HEK293 (cell line): ENCODE data around the gene OR2K2.

Experiments used
- CTCF ChIA-PET: fragments of 350-600 bp; formaldehyde crosslinking; extraction: SDS; loops from one replicate; lab custom pipeline; 2021; ENCODE audit warnings: antibody characterized with exemption; lab: Yijun Ruan, JAX
- POLR2A ChIA-PET: fragments of 300-600 bp; formaldehyde crosslinking; extraction: SDS; loops from one replicate; lab custom pipeline; 2020; ENCODE audit warnings: antibody characterized with exemption, inconsistent platforms; lab: Yijun Ruan, JAX
- H3K27ac ChIP-seq: fragments of 200-500 bp; sonication (Bioruptor generic); 2 replicates; pipeline ENCODE4 v1.5.1; 2014; ENCODE audit warnings: low read depth, low read length, control low read depth, inconsistent platforms; ENCODE audit errors: extremely low read depth
- H3K36me3 ChIP-seq, 2 experiments: fragments of 200-500 bp in 1 of 2; sonication (Bioruptor generic) in 1 of 2; 1 replicate in 1 of 2; 2 replicates in 1 of 2; pipeline ENCODE4 v1.5.1; 2014 to 2017; ENCODE audit warnings: inconsistent platforms in 2 of 2, low read length in 2 of 2; ENCODE audit not compliant: control insufficient read depth in 2 of 2, insufficient read depth in 1 of 2
- H3K4me1 ChIP-seq: fragments of 200-500 bp; sonication (Bioruptor generic); 2 replicates; pipeline ENCODE4 v1.5.1; 2014; ENCODE audit warnings: mild to moderate bottlenecking, low read length, inconsistent platforms; ENCODE audit not compliant: control insufficient read depth, insufficient read depth
- H3K4me3 ChIP-seq: 2 replicates; pipeline ENCODE4 v1.5.1; 2011; ENCODE audit warnings: low read depth, mild to moderate bottlenecking, control low read depth, low read length, moderate library complexity
- H3K9me3 ChIP-seq: fragments of 200-500 bp; sonication (Bioruptor generic); 2 replicates; pipeline ENCODE4 v1.5.1; 2014; ENCODE audit warnings: low read depth, low read length, inconsistent platforms; ENCODE audit not compliant: control insufficient read depth, insufficient read depth
- EGR2 ChIP-seq: fragments of 450-650 bp; formaldehyde crosslinking; IDR thresholded peaks from 2 replicates; pipeline ENCODE4 v1.5.1; 2016; ENCODE audit warnings: low read depth, missing biosample characterization, missing genetic modification characterization
- KLF16 ChIP-seq: fragments of 450-650 bp; formaldehyde crosslinking; IDR thresholded peaks from 2 replicates; pipeline ENCODE4 v1.5.1; 2017; ENCODE audit warnings: missing biosample characterization, missing genetic modification characterization
- MEIS1 ChIP-seq: sonication (generic); formaldehyde crosslinking; IDR thresholded peaks from 2 replicates; pipeline ENCODE4 v1.8.1; 2022; ENCODE audit warnings: missing genetic modification reagents, mild to moderate bottlenecking, borderline replicate concordance
- SCRT1 ChIP-seq: fragments of 450-650 bp; formaldehyde crosslinking; IDR thresholded peaks from 2 replicates; pipeline ENCODE4 v1.5.1; 2016; ENCODE audit warnings: missing biosample characterization, missing genetic modification characterization, borderline replicate concordance
- TRIM28 ChIP-seq: IDR thresholded peaks from 2 replicates; pipeline ENCODE4 v1.6.1; 2011; ENCODE audit warnings: low read length, control low read depth, borderline replicate concordance
- ZFP37 ChIP-seq: fragments of 450-650 bp; formaldehyde crosslinking; IDR thresholded peaks from 2 replicates; pipeline ENCODE4 v1.5.1; 2016; ENCODE audit warnings: missing biosample characterization, missing genetic modification characterization
- ZNF112 ChIP-seq: fragments of 450-650 bp; formaldehyde crosslinking; IDR thresholded peaks from 2 replicates; pipeline ENCODE4 v1.5.0; 2017; ENCODE audit warnings: missing biosample characterization, missing genetic modification characterization
- ZNF114 ChIP-seq: fragments of 450-650 bp; formaldehyde crosslinking; IDR thresholded peaks from 2 replicates; pipeline ENCODE4 v1.5.0; 2017; ENCODE audit warnings: missing biosample characterization, missing genetic modification characterization
- ZNF133 ChIP-seq: fragments of 450-650 bp; formaldehyde crosslinking; IDR thresholded peaks from 2 replicates; pipeline ENCODE4 v1.5.1; 2016; ENCODE audit warnings: missing biosample characterization, missing genetic modification characterization
- ZNF2 ChIP-seq: fragments of 450-650 bp; formaldehyde crosslinking; IDR thresholded peaks from 2 replicates; pipeline ENCODE4 v1.5.1; 2016; ENCODE audit warnings: missing biosample characterization, missing genetic modification characterization
- ZNF501 ChIP-seq: fragments of 450-650 bp; formaldehyde crosslinking; IDR thresholded peaks from 2 replicates; pipeline ENCODE4 v1.5.1; 2016; ENCODE audit warnings: missing biosample characterization, missing genetic modification characterization
- ZNF530 ChIP-seq: fragments of 450-650 bp; formaldehyde crosslinking; IDR thresholded peaks from 2 replicates; pipeline ENCODE4 v1.5.1; 2016; ENCODE audit warnings: low read depth, missing biosample characterization, missing genetic modification characterization
- ZNF549 ChIP-seq: fragments of 450-650 bp; IDR thresholded peaks from 2 replicates; pipeline ENCODE4 v1.5.1; 2018; ENCODE audit warnings: missing biosample characterization, missing genetic modification characterization, mild to moderate bottlenecking, inconsistent platforms, moderate library complexity
- ZNF707 ChIP-seq: fragments of 450-650 bp; formaldehyde crosslinking; IDR thresholded peaks from 2 replicates; pipeline ENCODE4 v1.5.1; 2016; ENCODE audit warnings: missing biosample characterization, missing genetic modification characterization
- TF ChIP-seq, protein P1 (sequence below): fragments of 450-650 bp; formaldehyde crosslinking; IDR thresholded peaks from 2 replicates; pipeline ENCODE4 v1.5.1; 2016; ENCODE audit warnings: missing biosample characterization, missing genetic modification characterization
- TF ChIP-seq, protein P2 (sequence below): fragments of 450-650 bp; formaldehyde crosslinking; IDR thresholded peaks from 2 replicates; pipeline ENCODE4 v1.5.1; 2016; ENCODE audit warnings: missing biosample characterization, missing genetic modification characterization
- TF ChIP-seq, protein P3 (sequence below): fragments of 450-650 bp; formaldehyde crosslinking; IDR thresholded peaks from 2 replicates; pipeline ENCODE4 v1.5.1; 2016; ENCODE audit warnings: missing biosample characterization, missing genetic modification characterization, low read depth
- TF ChIP-seq, protein P4 (sequence below): fragments of 450-650 bp; formaldehyde crosslinking; IDR thresholded peaks from 2 replicates; pipeline ENCODE4 v1.5.1; 2016; ENCODE audit warnings: missing biosample characterization, missing genetic modification characterization
- TF ChIP-seq, protein P5 (sequence below): fragments of 450-650 bp; formaldehyde crosslinking; IDR thresholded peaks from 2 replicates; pipeline ENCODE4 v1.5.1; 2016; ENCODE audit warnings: missing biosample characterization, missing genetic modification characterization

OR2K2 gene

DNA sequence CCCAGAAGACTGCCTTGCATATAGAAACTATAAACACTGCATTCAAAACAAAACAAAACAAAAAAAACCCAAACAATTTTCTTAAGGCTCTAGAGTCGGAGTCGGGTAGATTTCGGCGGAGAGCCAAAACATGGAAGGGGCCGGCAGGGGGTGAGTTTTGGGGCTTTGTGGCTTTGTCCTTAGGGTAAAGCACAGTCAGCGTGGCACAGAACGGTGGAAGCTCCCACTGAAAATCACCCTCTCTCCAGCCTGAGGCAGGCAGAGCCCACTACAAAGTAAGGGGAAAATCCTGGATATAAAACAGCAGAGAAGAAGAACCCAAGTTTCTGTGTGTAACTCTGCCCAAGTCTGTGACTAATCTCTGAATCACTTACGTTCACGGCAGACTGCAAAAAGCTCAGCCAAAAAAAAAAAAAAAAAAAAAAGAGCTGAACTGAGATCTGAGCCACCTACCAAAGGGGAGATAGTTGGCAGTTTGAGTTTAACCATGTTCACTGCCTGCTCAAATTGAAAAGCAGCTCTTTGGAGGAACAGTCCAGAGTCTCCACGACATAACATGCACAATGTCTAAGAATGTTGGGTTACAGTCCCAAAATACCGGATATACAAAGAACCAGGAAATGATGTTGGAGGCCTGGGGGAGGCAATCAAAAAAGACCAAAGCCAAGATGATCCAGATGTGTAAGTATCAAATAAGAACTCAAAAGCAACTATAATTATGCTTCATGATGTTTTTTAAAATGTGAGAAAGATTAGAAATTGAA is 26.6 kb upstream of the OR2K2 start (continued):
- TF ChIP-seq, protein P1, sequence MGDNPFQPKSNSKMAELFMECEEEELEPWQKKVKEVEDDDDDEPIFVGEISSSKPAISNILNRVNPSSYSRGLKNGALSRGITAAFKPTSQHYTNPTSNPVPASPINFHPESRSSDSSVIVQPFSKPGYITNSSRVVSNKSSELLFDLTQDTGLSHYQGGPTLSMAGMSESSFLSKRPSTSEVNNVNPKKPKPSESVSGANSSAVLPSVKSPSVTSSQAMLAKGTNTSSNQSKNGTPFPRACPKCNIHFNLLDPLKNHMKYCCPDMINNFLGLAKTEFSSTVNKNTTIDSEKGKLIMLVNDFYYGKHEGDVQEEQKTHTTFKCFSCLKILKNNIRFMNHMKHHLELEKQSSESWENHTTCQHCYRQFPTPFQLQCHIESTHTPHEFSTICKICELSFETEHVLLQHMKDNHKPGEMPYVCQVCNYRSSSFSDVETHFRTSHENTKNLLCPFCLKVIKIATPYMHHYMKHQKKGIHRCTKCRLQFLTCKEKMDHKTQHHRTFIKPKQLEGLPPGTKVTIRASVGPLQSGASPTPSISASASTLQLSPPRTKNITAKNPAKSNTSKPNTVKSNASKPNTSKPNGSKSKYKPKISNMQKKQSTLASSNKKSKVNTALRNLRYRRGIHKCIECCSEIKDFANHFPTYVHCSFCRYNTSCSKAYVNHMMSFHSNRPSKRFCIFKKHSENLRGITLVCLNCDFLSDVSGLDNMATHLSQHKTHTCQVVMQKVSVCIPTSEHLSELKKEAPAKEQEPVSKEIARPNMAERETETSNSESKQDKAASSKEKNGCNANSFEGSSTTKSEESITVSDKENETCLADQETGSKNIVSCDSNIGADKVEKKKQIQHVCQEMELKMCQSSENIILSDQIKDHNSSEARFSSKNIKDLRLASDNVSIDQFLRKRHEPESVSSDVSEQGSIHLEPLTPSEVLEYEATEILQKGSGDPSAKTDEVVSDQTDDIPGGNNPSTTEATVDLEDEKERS (tag by site-specific recombination): no peak
- TF ChIP-seq, protein P2, sequence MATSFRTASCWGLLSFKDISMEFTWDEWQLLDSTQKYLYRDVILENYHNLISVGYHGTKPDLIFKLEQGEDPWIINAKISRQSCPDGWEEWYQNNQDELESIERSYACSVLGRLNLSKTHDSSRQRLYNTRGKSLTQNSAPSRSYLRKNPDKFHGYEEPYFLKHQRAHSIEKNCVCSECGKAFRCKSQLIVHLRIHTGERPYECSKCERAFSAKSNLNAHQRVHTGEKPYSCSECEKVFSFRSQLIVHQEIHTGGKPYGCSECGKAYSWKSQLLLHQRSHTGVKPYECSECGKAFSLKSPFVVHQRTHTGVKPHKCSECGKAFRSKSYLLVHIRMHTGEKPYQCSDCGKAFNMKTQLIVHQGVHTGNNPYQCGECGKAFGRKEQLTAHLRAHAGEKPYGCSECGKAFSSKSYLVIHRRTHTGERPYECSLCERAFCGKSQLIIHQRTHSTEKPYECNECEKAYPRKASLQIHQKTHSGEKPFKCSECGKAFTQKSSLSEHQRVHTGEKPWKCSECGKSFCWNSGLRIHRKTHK (tag by site-specific recombination): no peak

DNA sequence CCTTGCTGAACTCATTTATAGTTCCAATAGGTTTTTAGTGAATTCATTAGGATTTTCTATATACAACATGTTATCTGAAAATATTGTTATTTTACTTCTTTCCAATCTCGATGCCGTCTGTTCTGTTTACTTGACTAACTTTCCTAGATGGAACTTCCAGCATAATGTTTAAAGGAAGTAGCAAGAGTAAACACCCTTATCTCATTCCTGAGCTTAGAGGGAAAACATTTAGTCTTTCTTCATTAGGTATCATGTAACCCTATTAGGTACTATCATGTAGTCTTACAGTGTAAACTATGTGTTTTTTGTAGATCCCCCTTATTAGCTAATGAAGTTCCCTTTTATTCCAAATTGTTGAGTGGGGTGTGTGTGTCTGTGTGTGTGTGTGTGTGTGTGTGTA is 22.5 kb upstream of the OR2K2 start:
- TF ChIP-seq EGR2 (no peak), ZNF549 (tag by site-specific recombination) (no peak)
- H3K27ac ChIP-seq: no peak overlapping the region
- ChIA-PET POLR2A (no interaction called here), CTCF (interaction anchor here (0.7 kb wide), 2 partner anchors 10 to 81 kb away, joined by 3 to 4 read pairs; no protein-coding TSS in a partner anchor)
- no peak overlapping the region for H3K4me3 ChIP-seq
- H3K4me1 ChIP-seq: no peaks in the 10 kb centered on the region
- H3K9me3 ChIP-seq: no peaks in the 10 kb centered on the region
- H3K36me3 ChIP-seq: no peaks in the 10 kb centered on the region

DNA sequence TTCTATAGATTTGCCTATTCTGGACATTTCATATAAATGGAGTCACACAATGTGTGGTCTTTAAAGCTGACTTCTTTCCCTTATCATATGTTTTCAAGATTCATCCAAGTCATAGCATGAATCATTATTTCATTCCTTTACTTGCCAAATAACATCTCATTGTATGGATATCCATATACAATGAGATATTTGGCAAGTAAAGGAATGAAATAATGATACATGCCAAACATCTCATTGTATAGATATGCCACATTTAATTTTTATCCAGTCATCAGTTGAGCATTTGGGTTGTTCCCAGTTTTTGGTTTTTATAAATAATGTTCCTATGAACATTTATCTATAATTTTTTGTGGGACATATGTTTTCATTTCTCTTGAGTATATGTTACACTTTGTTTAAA is 20.5 kb upstream of the OR2K2 start:
- no peaks in the 10 kb centered on the region for H3K9me3 ChIP-seq
- POLR2A ChIA-PET: no interaction called here
- TF ChIP-seq MEIS1 (CRISPR knock-in tag) (no peak), TRIM28 (no peak)
- TF ChIP-seq, all 188 proteins: peak for 0
- no peaks in the 10 kb centered on the region for H3K4me1 ChIP-seq
- no peaks in the 10 kb centered on the region for H3K36me3 ChIP-seq
- CTCF ChIA-PET: no interaction called here
- H3K4me3 ChIP-seq: no peak overlapping the region
- H3K27ac ChIP-seq: no peak overlapping the region

DNA sequence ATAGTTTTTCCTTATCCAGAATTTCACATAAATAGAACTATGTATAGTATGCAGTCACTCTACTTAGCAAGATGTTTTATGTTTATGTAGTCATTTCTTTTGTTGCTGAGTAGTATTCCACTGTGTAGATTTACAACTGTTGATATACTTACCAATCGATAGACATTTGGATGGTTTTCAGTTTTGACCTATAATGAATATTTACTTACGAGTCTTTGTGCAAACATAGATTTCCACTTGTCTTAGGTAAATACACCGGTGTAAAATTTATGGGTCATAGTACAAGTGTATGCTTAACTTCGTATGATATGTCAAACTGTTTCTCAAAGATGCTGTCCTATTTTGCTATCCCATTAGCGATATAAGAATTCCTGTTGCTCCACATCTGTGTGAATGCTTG is 19.7 kb upstream of the OR2K2 start:
- ChIA-PET CTCF (no interaction called here), POLR2A (no interaction called here)
- Histone ChIP-seq H3K4me1 (no peaks in the 10 kb centered on the region), H3K9me3 (no peaks in the 10 kb centered on the region), H3K4me3 (no peak overlapping the region), H3K36me3 (no peaks in the 10 kb centered on the region), H3K27ac (no peak overlapping the region)
- TF ChIP-seq KLF16 (tag by site-specific recombination) (no peak), ZNF501 (no peak), ZNF133 (no peak), ZFP37 (no peak), ZNF707 (tag by site-specific recombination) (no peak), SCRT1 (tag by site-specific recombination) (no peak), ZNF2 (no peak), ZNF114 (tag by site-specific recombination) (no peak), ZNF112 (tag by site-specific recombination) (no peak), ZNF530 (tag by site-specific recombination) (no peak)
- TF ChIP-seq, protein P3, sequence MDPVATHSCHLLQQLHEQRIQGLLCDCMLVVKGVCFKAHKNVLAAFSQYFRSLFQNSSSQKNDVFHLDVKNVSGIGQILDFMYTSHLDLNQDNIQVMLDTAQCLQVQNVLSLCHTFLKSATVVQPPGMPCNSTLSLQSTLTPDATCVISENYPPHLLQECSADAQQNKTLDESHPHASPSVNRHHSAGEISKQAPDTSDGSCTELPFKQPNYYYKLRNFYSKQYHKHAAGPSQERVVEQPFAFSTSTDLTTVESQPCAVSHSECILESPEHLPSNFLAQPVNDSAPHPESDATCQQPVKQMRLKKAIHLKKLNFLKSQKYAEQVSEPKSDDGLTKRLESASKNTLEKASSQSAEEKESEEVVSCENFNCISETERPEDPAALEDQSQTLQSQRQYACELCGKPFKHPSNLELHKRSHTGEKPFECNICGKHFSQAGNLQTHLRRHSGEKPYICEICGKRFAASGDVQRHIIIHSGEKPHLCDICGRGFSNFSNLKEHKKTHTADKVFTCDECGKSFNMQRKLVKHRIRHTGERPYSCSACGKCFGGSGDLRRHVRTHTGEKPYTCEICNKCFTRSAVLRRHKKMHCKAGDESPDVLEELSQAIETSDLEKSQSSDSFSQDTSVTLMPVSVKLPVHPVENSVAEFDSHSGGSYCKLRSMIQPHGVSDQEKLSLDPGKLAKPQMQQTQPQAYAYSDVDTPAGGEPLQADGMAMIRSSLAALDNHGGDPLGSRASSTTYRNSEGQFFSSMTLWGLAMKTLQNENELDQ (tag by site-specific recombination): no peak
- TF ChIP-seq, protein P4, sequence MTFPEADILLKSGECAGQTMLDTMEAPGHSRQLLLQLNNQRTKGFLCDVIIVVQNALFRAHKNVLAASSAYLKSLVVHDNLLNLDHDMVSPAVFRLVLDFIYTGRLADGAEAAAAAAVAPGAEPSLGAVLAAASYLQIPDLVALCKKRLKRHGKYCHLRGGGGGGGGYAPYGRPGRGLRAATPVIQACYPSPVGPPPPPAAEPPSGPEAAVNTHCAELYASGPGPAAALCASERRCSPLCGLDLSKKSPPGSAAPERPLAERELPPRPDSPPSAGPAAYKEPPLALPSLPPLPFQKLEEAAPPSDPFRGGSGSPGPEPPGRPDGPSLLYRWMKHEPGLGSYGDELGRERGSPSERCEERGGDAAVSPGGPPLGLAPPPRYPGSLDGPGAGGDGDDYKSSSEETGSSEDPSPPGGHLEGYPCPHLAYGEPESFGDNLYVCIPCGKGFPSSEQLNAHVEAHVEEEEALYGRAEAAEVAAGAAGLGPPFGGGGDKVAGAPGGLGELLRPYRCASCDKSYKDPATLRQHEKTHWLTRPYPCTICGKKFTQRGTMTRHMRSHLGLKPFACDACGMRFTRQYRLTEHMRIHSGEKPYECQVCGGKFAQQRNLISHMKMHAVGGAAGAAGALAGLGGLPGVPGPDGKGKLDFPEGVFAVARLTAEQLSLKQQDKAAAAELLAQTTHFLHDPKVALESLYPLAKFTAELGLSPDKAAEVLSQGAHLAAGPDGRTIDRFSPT (tag by site-specific recombination): no peak
- TF ChIP-seq, protein P5, sequence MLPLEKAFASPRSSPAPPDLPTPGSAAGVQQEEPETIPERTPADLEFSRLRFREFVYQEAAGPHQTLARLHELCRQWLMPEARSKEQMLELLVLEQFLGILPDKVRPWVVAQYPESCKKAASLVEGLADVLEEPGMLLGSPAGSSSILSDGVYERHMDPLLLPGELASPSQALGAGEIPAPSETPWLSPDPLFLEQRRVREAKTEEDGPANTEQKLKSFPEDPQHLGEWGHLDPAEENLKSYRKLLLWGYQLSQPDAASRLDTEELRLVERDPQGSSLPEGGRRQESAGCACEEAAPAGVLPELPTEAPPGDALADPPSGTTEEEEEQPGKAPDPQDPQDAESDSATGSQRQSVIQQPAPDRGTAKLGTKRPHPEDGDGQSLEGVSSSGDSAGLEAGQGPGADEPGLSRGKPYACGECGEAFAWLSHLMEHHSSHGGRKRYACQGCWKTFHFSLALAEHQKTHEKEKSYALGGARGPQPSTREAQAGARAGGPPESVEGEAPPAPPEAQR (tag by site-specific recombination): no peak
